ENCODE measurements around the gene ZNF232.
"Not testable (repeated sequence)": the region's sequence is repeated elsewhere in the genome, so short reads cannot be mapped to it uniquely, and the experiment has no call there.

The ZNF232 gene

DNA sequence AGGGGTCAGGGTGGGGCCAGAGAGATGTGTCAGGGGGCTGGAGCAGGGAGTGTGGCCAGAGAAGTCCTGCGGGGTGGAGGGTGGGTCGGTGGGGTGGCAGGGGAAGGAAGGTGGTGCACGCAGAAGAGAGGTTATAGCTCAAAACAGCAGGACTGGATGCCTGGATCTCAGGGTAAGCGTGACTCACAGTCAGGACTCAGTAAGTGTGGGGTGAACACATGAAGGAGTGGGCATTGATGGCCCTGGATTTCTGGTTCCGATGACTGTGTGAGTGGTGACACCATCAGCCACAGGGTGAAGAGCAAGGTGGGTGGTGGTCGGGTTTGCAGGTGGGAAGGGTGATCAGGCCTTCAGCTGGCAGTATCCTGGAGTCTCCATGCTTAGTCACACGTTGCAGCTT is 10.4 kb upstream of the ZNF232 start:
- H3K9me3 Mint-ChIP-seq, ATAC-seq, H3K4me1 Mint-ChIP-seq, H3K27ac Mint-ChIP-seq: not testable (repeated sequence)
- H3K4me3 Mint-ChIP-seq = peak overlapping the region in 1 of 2 donors; percentile 24
- DNase-seq = peak in 1 of 2 donors; percentile 5
- H3K27me3 Mint-ChIP-seq = peaks cover 69% of the 10 kb centered on the region

- Mint-ChIP-seq H3K4me1 (peaks cover 5% of the 10 kb centered on the region), H3K9me3 (no peaks in the 10 kb centered on the region), H3K4me3 (no peak overlapping the region), H3K27ac (no peak overlapping the region), H3K27me3 (peaks cover 72% of the 10 kb centered on the region)
- ATAC-seq (no peak), DNase-seq (peak in 1 of 2 donors; percentile 8)
Observed at GRCh38 chr17:5121186-5121841, 9.6 kb upstream of the ZNF232 start.

- peak in 1 of 2 donors; percentile 6 for DNase-seq
- not testable (repeated sequence) for ATAC-seq, H3K27ac Mint-ChIP-seq, H3K9me3 Mint-ChIP-seq, H3K4me3 Mint-ChIP-seq, H3K4me1 Mint-ChIP-seq
- peaks cover 79% of the 10 kb centered on the region for H3K27me3 Mint-ChIP-seq
Observed at GRCh38 chr17:5120436-5121185, 8.9 kb upstream of the ZNF232 start.

DNA sequence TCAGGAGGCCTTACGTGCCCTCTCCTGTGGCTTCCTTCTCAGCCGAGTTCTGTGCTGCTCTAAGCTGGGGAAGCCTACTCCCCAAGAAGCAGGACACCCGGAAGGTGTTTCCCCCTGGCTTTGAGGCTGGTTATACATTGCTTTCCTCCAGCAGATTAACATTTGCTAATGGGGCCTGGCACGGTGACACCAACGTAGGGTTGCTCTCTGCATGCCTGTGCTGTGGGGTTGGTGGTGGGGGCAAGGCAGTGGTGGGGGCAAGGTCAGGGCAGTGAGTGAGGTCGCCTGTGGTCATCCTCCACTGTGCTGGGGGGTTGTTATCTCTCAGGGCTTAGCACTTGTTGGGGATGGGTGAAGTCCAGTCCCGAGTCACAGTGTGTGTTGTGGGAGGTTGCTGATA is 8.4 kb upstream of the ZNF232 start:
- DNase-seq (peak in 1 of 2 donors; percentile 5), ATAC-seq (no peak)
- Mint-ChIP-seq H3K27ac (no peak overlapping the region), H3K4me3 (no peak overlapping the region), H3K4me1 (peaks cover 5% of the 10 kb centered on the region), H3K27me3 (peaks cover 85% of the 10 kb centered on the region), H3K9me3 (no peaks in the 10 kb centered on the region)

GRCh38 chr17:5118219-5118618 is 6.5 kb upstream of the ZNF232 start:
- no peaks in the 10 kb centered on the region for H3K9me3 Mint-ChIP-seq
- no peak overlapping the region for H3K27ac Mint-ChIP-seq
- H3K4me3 Mint-ChIP-seq = no peak overlapping the region
- no peak for DNase-seq
- H3K4me1 Mint-ChIP-seq = peaks cover 6% of the 10 kb centered on the region
- H3K27me3 Mint-ChIP-seq = peaks cover 77% of the 10 kb centered on the region
- ATAC-seq = no peak

GRCh38 chr17:5115673-5116651 is 4.3 kb upstream of the ZNF232 start, which contains the start of gene USP6:
Gene USP6, plus strand, starts transcription at chr17:5116032. Its CDS starts 14,336 bp downstream, at chr17:5130368.
- Mint-ChIP-seq H3K27ac (peak within 1 kb of the TSS in 1 of 2 donors; percentile 84), H3K4me3 (peak within 1 kb of the TSS; percentile 0 to 77)

GRCh38 chr17:5110816-5111215 is 862 bp downstream of the ZNF232 start:
- peaks cover 31% of the 10 kb centered on the region for H3K4me1 Mint-ChIP-seq
- ATAC-seq = no peak
- peak overlapping the region; percentile 87 to 94 for H3K4me3 Mint-ChIP-seq
- H3K27ac Mint-ChIP-seq = peak overlapping the region; percentile 6 to 75
- peaks cover 16% of the 10 kb centered on the region for H3K27me3 Mint-ChIP-seq
- no peak for DNase-seq
- H3K9me3 Mint-ChIP-seq = peaks cover 0 to 3% of the 10 kb centered on the region in 2 donors

More at GRCh38 chr17:5115673-5116651, 4.3 kb upstream of the ZNF232 start, which contains the start of gene USP6:
- Mint-ChIP-seq H3K4me1 (peaks cover 8% of the 10 kb centered on the region), H3K9me3 (no peaks in the 10 kb centered on the region), H3K27me3 (peaks cover 59% of the 10 kb centered on the region)
- ATAC-seq = peak; percentile 54
- DNase-seq = peak in 1 of 2 donors; percentile 52

GRCh38 chr17:5100832-5101231 is 10.8 kb downstream of the ZNF232 start:
- no peak overlapping the region for H3K4me3 Mint-ChIP-seq
- H3K9me3 Mint-ChIP-seq = peaks cover 3 to 29% of the 10 kb centered on the region in 2 donors
- peaks cover 12% of the 10 kb centered on the region for H3K27me3 Mint-ChIP-seq
- H3K27ac Mint-ChIP-seq = no peak overlapping the region
- ATAC-seq (no peak), DNase-seq (no peak)
- H3K4me1 Mint-ChIP-seq = peaks cover 12% of the 10 kb centered on the region

GRCh38 chr17:5099271-5099670 is 12.4 kb downstream of the ZNF232 start:
- Mint-ChIP-seq H3K4me3 (no peak overlapping the region), H3K27me3 (peaks cover 12% of the 10 kb centered on the region), H3K4me1 (peaks cover 12% of the 10 kb centered on the region), H3K9me3 (peaks cover 10 to 38% of the 10 kb centered on the region in 2 donors), H3K27ac (no peak overlapping the region)
- no peak for DNase-seq
- ATAC-seq = no peak

GRCh38 chr17:5097101-5097834 is 14.4 kb downstream of the ZNF232 start:
- peak; percentile 63 to 72 for DNase-seq
- Mint-ChIP-seq H3K9me3 (peaks cover 16 to 41% of the 10 kb centered on the region in 2 donors), H3K4me1 (peaks cover 12% of the 10 kb centered on the region), H3K27ac (peak overlapping the region in 1 of 2 donors; percentile 79), H3K27me3 (peaks cover 12% of the 10 kb centered on the region), H3K4me3 (peak overlapping the region; percentile 83 to 87)
- peak; percentile 93 for ATAC-seq

- Mint-ChIP-seq H3K27me3 (peaks cover 12% of the 10 kb centered on the region), H3K27ac (no peak overlapping the region), H3K9me3 (peaks cover 20 to 43% of the 10 kb centered on the region in 2 donors), H3K4me1 (peaks cover 12% of the 10 kb centered on the region), H3K4me3 (peak overlapping the region; percentile 83 to 87)
- no peak for ATAC-seq
- DNase-seq = no peak
Observed at GRCh38 chr17:5096731-5097100, 15.0 kb downstream of the ZNF232 start.

DNA sequence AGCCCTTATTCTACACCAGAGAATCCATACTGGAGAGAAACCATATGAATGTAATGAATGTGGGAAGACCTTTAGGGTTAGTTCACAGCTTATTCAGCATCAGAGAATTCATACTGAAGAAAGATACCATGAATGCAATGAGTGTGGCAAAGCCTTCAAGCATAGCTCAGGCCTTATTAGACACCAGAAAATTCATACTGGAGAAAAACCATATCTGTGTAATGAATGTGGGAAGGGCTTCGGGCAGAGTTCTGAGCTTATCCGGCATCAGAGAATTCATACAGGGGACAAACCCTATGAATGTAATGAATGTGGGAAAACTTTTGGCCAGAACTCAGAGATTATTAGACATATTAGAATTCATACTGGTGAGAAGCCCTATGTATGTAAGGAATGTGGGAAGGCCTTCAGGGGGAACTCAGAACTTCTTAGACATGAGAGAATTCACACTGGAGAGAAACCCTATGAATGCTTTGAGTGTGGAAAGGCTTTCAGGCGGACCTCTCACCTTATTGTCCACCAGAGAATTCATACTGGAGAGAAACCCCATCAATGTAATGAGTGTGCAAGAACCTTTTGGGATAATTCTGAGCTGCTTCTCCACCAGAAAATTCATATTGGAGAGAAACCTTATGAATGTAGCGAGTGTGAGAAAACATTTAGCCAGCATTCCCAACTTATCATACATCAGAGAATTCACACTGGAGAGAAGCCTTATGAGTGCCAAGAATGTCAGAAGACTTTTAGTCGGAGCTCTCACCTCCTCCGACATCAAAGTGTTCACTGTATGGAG is 19.3 kb downstream of the ZNF232 start:
- DNase-seq (no peak), ATAC-seq (no peak)
- peaks cover 10% of the 10 kb centered on the region for H3K4me1 Mint-ChIP-seq
- H3K27me3 Mint-ChIP-seq = peaks cover 12% of the 10 kb centered on the region
- H3K9me3 Mint-ChIP-seq = peaks cover 52 to 74% of the 10 kb centered on the region in 2 donors
- H3K4me3 Mint-ChIP-seq = no peak overlapping the region
- no peak overlapping the region for H3K27ac Mint-ChIP-seq

GRCh38 chr17:5080591-5080990 is 31.1 kb downstream of the ZNF232 start:
- peak overlapping the region in 1 of 2 donors; percentile 33 for H3K4me3 Mint-ChIP-seq
- H3K4me1 Mint-ChIP-seq = peaks cover 30% of the 10 kb centered on the region
- ATAC-seq (no peak), DNase-seq (no peak)
- no peak overlapping the region for H3K27ac Mint-ChIP-seq
- peaks cover 18 to 19% of the 10 kb centered on the region in 2 donors for H3K9me3 Mint-ChIP-seq
- H3K27me3 Mint-ChIP-seq = no peaks in the 10 kb centered on the region
